RKO (cell line): Measurements from ENCODE around the gene MMD.
"Not testable (repeated sequence)": the region's sequence is repeated elsewhere in the genome, so short reads cannot be mapped to it uniquely, and the experiment has no call there.

Experiments used
- DNase-seq: peaks from one replicate; pipeline ENCODE4 v3.0.0-alpha.2; 2016; ENCODE audit warnings: low spot score

MMD gene

DNA sequence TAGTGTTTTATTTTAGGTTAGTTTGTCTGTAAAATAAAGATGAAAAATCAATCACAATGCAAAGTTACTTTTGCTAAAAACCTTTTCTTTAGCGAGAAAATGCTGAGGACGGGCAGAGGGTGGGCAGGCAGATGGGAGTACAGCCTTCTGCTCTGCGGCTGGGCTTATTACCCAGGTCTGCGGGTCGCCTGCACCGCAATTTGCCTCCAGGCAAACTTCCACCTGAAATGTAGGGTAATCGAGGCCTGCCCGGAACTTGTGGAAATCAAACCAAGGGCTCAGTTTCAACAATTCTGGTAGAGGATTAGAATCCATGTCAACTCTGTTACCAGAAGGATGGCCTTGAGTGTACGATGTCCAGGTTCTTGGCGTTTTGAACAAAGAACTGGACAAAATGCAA is 22.3 kb upstream of the MMD start:
- no peak for DNase-seq

DNA sequence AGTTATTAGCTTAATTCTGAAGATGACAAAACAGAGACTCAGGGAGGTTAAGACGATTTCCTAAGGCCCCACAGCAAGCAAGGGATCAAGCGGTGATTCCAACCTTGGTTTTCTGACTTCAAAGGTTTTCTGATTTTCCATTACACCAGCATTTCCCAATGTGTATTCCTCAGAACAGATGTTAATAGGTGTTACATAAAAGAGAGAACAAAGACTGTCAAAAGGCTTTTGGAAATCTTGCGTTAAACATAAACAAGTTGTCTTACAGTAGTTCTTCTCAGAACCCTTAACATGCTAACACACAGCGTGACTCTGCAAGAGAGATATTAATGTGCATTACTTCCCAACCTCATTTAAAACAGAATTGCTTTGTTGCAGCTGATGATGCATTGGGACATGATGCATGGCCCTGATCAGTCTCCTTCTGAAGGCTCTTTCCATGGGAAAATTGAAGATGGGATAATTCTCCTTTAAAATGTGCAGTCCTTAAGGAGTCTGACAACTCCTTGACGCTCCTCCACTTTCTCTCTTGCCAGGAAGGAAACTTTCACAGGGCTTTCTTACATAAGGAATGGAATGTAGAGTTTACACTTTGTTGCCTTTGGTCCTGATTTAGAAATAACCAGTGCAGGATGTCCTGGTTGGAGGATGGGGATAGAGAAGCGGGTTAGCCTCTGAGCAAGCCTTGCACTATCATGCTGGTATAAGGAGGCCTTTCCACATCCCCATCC is 21.5 kb upstream of the MMD start:
- DNase-seq, result no peak

- no peak for DNase-seq
Observed at GRCh38 chr17:55442462-55442861, 20.8 kb upstream of the MMD start.

DNA sequence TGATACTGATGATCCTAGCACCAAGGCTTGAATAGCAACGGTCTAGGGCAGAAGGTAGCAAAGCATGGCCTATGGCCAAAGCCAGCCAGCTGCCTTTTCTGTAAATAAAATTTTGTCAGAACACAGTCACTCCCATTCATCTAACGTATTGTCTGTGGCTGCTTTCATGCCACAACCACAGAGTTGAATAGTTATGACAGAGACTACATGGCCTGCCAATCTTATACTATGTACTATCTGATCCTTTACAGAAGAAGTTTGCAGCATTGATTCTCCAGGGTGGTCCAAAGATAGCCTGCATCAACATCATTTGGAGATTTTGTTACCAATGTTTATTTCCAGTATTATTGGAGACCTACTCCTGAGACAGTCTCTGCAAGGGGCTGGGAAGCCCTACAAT is 19.9 kb upstream of the MMD start:
- no peak for DNase-seq

DNA sequence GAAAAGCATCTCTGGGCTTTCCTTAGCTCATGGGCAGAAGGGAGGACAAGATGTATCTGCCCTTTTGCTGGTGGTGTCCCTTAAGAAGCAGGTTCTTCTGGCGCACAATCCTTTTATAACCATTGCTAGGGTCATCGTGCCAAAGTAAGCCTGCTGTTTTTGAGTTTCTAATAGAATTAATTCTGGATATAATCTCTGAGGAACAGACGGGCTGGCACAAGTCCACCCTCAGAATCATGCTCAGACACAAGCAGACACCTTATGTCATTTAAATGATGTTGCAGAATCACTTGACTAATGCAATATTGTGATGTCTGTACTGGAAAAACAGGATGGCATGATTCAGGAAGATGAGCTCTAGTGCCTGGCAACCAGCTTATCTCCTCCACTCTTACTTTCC is 18.8 kb upstream of the MMD start:
- no peak for DNase-seq

- DNase-seq, result no peak
Observed at GRCh38 chr17:55437159-55437605, 15.5 kb upstream of the MMD start.

- DNase-seq, result no peak
Observed at GRCh38 chr17:55436224-55437158, 14.9 kb upstream of the MMD start.

DNA sequence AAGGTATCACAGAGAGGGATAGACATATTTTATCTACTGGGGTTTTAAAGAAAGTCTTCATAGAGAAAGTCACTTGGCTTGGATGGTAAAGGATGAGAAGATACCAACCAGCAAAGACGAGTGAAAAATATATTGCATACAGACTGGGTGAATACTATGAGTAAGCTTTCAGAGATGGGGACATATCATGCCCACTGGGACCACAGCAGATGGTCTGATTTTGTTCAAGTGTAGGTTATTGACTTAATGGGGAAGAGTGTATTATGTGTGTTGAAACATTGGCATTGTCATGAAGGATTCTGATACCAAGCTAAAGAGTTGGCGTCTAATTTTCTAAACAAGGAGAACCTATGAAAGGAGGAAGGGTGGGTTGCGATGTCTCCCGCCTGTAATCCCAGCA is 13.8 kb upstream of the MMD start:
- no peak for DNase-seq

DNA sequence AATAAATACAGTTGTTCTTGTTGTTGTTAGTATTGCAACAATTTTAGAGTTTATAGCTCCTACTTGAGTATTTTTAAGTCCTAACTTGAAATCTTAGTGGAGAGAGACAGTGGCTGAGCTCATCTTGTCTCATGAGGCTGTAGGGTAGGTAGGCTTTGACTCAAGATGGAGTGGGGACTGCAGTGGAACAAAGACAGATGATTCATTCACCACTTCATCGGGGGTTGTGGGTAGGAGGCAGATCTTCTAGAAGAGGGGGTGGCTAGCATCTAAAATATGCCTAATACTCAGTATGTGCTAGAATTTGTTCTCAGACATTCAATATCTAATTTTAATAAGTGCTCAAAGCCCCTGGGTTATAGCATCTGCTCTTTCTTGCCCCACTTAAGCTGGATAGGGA is 13.1 kb upstream of the MMD start:
- DNase-seq, result no peak

- no peak for DNase-seq
Observed at GRCh38 chr17:55433629-55434422, 12.2 kb upstream of the MMD start.

- DNase-seq, result no peak
Observed at GRCh38 chr17:55433029-55433628, 11.5 kb upstream of the MMD start.

DNA sequence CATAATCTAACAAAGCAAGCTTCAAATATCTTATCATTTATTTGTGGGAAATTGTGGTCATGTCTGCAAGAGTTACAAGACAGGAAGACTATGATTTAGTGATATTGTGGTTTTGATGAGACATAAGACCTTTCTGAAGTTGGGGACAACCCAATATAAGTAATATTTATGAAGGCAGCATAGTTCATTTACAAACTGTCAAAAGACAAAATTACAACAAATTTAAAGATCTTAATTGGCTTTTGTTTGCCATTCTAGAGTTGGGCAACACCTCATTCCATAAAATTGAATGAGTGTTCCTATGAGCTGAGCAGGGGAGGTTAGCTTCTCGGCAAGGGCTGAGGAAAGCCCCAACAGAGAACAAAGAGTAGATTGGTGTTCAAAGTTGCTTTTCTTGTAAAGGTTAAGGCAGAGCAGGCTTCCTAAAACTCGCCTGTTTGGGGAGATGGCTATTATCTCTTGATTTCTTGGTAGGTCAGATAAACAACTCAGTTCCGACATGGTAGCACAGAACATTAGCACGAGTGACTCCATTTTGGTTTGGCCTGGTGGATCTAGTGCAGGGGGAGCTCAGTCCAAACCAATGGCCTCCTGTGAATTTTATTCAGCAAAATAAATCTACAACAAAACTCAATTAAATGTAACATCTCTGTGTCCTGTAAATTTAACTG is 10.9 kb upstream of the MMD start:
- no peak for DNase-seq

DNA sequence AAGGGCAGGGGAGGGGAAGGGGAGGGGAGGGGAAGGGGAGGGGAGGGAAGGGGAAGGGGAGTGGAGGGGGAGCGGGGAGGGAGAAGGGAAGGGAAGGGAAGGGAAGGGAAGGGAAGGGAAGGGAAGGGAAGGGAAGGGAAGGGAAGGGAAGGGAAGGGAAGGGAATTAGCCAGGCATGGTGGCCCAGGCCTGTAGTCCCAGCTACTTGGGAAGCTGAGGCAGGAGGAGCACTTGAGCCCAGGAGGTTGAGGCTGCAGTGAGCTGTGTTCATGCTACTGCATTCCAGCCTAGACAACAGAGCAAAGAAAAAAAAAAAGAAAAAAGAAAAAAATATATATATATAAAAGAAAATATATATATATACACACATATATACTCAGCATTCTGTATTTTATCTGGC is 10.3 kb upstream of the MMD start:
- not testable (repeated sequence) for DNase-seq

GRCh38 chr17:55430541-55431288 is 9.1 kb upstream of the MMD start:
- DNase-seq, result no peak

DNA sequence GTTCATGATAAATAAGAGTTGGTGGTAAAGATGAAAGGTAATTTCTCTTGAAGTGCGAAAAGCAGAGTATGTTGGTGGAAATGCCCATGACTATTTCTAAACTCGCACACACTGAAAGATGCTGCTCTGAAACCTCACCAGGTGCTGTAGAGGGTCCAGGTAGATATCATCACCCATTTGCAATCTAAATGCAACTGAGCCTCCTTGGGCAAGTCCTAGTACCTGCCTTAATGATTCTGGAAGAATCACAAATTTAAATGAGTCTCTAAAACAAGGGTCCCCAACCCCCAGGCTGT is 5.9 kb upstream of the MMD start:
- DNase-seq, result no peak

GRCh38 chr17:55426851-55427586 is 5.4 kb upstream of the MMD start:
- no peak for DNase-seq

GRCh38 chr17:55424893-55425540 is 3.4 kb upstream of the MMD start:
- DNase-seq, result no peak

GRCh38 chr17:55423535-55423934 is 1.9 kb upstream of the MMD start:
- DNase-seq, result no peak

DNA sequence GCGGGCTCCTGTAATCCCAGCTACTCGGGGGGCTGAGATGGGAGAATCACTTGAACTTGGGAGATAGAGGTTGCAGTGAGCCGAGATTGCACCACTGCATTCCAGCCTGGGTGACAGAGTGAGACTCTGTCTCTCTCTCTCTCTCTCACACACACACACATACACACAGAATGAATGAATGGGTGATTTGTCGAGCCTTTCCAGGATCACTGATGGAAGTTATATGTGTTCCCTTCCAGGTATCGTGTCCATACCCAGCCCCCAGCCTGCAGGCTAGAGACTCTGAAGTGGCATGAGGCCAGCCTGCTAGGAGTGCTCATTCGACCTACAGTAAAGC is 1.2 kb upstream of the MMD start:
- not testable (repeated sequence) for DNase-seq

DNA sequence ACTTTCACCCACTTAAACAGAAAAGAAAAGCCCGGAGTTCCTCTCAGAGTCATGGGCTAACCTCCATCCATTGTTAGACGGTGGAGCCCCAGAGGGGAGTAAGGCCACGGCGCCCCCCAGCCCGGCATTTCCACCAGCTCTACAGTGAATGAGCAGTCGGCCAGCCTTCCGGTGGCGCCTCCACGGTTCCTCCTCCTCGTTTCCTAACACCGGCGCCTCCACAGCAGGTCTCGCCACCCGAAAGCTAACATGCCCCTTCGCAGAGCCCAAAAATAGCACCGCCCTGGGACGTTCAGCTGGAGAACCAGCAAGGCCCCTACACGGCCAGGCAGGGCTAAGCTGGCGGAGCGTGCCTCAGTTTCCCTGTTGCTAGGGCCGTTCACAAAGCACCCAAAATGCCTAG is 858 bp downstream of the MMD start:
- peak; percentile 38 for DNase-seq
